ENCODE measurements around the gene MICAL1.

MICAL1 gene

GRCh38 chr6:109436041-109436440 is 19.5 kb downstream of the MICAL1 start:
- DNase-seq (ENCODE audit: low read depth) = no peak

- DNase-seq (ENCODE audit: low read depth) = no peak
These were observed 21.1 kb downstream of the MICAL1 start for GRCh38 chr6:109434456-109434855.

GRCh38 chr6:109429496-109429895 is 26.1 kb downstream of the MICAL1 start:
- DNase-seq (ENCODE audit: low read depth) = no peak

GRCh38 chr6:109428889-109429477 is 26.6 kb downstream of the MICAL1 start:
- no peak for DNase-seq (ENCODE audit: low read depth)

- DNase-seq (ENCODE audit: low read depth) = no peak
These were observed 30.6 kb downstream of the MICAL1 start for GRCh38 chr6:109424946-109425345.

GRCh38 chr6:109421184-109421583 is 34.4 kb downstream of the MICAL1 start:
- DNase-seq (ENCODE audit: low read depth) = no peak

- no peak for DNase-seq (ENCODE audit: low read depth)
These were observed 34.8 kb downstream of the MICAL1 start for GRCh38 chr6:109420751-109421150.

- no peak for DNase-seq (ENCODE audit: low read depth)
These were observed 37.9 kb downstream of the MICAL1 start for GRCh38 chr6:109417646-109418045.

- DNase-seq (ENCODE audit: low read depth) = no peak
These were observed 44.5 kb downstream of the MICAL1 start for GRCh38 chr6:109411034-109411433.

GRCh38 chr6:109406196-109406595 is 49.4 kb downstream of the MICAL1 start:
- DNase-seq (ENCODE audit: low read depth) = no peak

GRCh38 chr6:109397020-109397419 is 58.6 kb downstream of the MICAL1 start:
- DNase-seq (ENCODE audit: low read depth) = no peak

- DNase-seq (ENCODE audit: low read depth) = no peak
These were observed 59.4 kb downstream of the MICAL1 start for GRCh38 chr6:109396046-109396718.

Measured in stimulated activated CD8-positive, alpha-beta memory T cell treated with anti-CD3 and anti-CD28 coated beads, Interleukin-4, amount 100 ng/mL, for 24 hours (primary cell).